GM08714 (cell line): ENCODE results near the gene REXO1.
A peak's percentile ranks its signal among the peaks of the same experiment; 100 is the strongest.

Source experiments
- H3K4me3 ChIP-seq: fragments of 200-500 bp; sonication (Bioruptor generic); 2 replicates; pipeline ENCODE4 v1.5.1; 2014; ENCODE audit warnings: mild to moderate bottlenecking, low read length, inconsistent platforms
- ZNF274 ChIP-seq: IDR thresholded peaks from 2 replicates; pipeline ENCODE4 v1.6.1; 2012; ENCODE audit warnings: mild to moderate bottlenecking, low read depth, low read length

The REXO1 gene

DNA sequence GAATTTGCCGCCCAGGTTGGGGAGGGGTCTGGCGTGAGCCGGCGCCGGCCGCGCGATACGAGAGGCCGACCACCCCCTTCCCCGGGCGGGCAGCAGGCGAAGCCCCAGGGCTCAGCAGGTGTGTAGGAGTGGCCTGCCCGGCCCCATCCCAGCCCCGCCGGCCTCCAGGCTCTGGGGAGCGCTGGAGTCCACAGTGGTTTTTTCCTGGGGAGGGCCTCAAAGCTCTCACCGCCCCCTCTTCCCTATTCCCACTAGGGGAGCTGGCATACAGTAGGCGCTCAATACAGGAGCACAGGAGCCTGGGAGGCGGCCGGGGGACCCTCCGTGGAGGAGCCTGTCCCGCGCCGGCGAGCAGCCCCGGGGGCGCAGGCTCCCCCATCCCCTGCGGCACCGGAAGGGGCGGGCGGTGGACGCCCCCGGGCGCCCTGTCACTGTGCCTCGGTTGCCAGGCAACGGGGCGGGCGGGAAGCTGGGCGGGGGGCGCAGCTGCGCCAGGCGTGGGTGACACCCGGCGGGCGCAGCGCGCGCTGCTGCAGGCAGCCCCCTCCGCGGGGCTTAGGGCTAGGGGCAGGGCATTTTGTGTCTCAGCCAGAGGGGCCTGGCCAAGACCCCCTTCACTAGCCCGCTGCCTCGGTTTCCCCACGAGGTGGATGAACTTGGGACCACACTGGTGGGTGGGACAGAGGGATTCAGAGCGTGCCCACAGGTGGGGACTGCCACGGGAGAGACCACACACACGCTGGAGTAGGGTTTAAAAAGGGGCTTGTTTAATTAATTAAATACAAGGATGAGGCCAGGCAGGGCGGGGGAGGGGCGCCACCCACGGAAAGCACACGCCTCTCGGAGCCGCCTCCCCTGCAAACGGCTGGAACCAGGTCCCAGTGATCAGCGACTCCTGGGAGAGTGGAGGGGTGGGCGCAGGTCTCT is 3.6 kb upstream of the REXO1 start:
- H3K4me3 ChIP-seq = no peak overlapping the region

DNA sequence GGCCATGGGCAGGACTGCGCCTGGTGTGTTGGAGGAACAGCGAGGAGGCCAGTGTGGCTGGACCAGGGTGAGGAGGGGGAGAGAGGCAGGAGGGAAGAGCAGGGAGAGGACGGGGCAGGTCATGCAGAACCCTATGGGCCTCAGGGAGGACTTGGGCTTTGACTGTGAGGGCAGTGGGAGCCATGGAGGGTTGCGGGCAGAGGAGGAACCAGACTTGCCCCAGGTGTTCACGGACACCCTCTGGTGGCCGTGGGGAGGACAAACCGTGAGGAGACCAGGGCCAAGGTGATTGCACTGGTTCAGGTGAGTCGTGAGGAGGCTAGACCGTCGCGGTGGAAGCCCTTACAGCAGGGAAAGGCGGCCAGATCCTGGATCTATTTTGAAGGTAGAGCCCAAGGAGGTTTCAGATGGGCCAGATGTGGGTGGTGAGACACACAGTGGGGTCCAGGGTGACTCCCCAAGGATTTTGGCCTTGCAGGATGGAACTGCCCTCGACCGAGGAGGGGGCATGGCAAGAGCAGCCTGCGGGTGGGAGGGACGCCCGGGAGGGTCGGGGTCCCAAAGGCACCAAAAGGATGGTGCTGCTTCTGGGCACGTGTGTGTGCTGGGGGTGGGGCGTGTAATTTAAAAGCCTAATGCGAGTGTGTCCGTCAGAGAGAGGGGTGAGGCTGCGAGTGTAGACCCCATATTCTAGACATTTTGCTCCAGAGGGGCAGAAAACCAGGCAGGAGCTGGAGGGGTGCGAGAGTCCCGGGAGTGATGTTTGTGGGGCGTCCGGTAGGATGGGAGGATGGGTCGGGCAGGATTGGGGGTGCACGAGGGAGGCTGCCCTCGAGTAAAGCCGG is 2.7 kb upstream of the REXO1 start:
- H3K4me3 ChIP-seq = no peak overlapping the region
- TF ChIP-seq ZNF274 = no peak

More for the DNA sequence above, 3.6 kb upstream of the REXO1 start:
- TF ChIP-seq ZNF274 = no peak

- no peak overlapping the region for H3K4me3 ChIP-seq
- no peak for TF ChIP-seq ZNF274
Measured at GRCh38 chr19:1849886-1850398, 1.7 kb upstream of the REXO1 start.

DNA sequence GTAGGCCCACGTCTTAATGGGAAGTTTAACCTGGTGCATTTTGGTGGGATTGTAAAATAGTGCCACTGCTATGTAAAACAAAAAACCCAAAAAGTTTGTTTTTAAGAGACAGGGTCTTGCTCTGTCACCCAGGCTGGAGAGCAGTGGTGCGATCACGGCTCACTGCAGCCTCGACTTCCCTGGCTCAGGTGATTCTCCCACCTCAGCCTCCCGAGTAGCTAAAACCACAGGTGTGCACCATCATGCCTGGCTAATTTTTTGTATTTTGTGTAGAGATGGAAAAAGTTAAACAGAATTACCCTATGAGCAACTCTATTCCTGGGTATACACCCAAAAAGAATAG is 820 bp upstream of the REXO1 start:
- TF ChIP-seq ZNF274 = no peak
- H3K4me3 ChIP-seq = no peak overlapping the region

- H3K4me3 ChIP-seq = peak overlapping the region; percentile 85
- TF ChIP-seq ZNF274 = no peak
Measured at GRCh38 chr19:1847684-1848398, 442 bp downstream of the REXO1 start.

DNA sequence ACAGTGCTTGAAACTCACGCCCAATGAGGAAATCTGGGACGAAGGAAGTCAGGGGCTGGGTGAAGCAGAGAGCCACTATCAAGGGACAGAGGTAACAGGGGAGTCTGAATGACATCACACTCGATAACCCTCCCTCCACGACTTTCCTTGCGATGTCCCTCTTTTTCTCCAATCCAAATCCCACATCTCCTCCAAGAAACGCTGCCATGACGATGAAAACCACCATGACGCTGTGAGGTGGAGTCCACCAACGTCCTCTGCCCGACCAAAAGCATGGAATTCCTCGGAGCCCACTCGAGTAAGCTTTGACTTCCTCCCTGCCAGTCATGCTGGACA is 967 bp downstream of the REXO1 start:
- TF ChIP-seq ZNF274 = no peak
- H3K4me3 ChIP-seq = peak overlapping the region; percentile 85

DNA sequence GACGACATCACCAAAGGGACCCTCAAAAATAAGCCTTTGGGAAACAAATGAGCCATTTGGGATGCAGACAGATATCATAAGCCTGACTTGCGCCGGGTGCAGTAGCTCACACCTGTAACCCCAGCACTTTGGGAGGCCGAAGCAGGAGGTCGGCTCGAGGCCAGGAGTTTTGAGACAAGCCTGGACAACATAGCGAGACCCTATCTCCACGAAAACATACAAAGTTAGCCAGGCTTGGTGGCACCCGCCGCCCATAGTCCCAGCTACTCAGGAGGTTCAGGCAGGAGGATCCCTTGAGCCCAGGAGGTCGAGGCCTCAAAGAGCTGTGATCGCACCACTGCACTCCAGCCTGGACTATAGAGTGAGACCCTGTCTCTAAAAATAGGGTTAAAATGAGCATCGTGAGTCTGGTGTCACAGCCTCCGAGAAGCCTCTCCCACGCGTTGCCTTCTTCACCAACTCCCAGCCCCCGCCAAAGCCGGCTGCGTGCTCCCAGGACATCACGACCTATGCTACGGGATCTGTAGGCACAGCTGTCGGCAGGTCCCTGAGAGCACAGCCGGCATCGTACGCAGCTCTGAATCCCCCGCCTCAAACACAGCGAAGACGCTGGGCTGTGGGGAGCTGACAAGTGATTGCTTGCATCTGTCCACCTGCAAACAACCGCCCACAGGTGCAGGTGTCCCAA is 1.6 kb downstream of the REXO1 start:
- TF ChIP-seq ZNF274 = no peak
- H3K4me3 ChIP-seq = peak overlapping the region; percentile 85; the same call in 1 of the 2 replicates

DNA sequence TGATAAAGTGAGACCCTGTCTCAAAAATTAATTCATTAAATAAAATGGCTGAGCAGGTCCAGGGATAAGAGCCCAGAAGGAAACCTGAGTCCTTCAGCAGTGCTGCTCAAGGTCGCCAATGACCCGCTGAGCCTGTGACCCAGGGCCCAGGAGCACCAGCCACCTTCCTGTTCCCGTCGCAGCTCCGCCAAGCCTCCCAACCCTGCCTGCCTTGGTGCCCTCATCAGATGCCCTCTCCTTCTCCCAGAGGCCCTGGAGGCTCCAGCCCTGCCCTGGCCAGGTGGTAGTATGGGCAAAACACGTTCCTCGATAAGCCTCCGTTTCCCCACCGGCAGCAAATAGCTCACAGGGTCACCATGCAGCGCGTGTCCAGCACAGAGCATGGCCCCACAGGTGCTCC is 2.6 kb downstream of the REXO1 start:
- TF ChIP-seq ZNF274 = no peak
- no peak overlapping the region for H3K4me3 ChIP-seq

DNA sequence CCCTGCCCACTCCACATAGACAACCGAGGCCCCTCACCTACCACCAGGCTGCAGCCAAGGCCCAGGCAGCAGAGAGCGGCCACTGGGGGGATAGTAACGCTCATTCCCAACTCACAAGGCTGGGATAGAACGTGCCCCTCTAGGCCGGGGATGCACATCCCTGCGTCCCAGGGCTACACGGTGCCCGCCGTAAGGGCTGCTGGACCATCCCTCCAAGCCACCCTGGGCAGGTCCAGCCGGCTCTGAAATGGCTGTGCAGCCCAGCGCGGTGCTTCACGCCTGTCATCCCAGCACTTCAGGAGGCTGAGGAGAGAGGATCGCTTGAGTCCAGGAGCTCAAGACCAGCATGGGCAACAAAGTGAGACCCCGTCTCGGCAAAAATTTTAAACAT is 3.2 kb downstream of the REXO1 start:
- no peak for TF ChIP-seq ZNF274

DNA sequence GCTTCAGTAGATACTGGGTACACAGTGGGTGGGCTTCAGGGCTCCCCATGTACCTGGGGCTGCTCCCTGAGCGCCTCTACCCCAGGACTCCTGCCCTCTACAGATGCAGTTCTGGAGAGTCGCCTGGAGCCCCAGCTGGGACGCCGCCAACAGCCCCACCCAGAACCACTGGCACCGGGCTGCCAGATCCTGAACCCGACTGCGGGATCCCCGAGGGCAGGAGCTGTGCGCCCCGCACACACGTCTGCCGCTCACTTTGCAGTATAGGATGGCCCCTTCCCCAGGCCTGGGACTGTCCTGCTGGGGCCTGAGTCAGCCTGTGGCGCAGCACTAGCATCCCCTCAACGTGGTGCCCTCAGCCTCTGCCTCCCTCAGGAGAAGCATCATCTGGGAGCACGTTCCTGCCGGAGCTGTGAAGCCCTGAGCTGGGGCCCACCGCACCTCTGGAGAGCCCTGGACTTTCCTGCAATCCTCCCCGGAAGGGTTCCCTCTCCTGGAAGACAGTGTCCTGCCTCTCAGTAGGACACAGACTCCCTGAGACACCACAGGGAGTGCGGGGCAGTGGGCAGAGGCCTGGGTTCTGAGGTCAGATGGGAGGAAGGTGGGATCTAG is 3.7 kb downstream of the REXO1 start:
- TF ChIP-seq ZNF274 = no peak

More for the DNA sequence above, 3.2 kb downstream of the REXO1 start:
- no peak overlapping the region for H3K4me3 ChIP-seq

GRCh38 chr19:1843646-1844394 is 4.5 kb downstream of the REXO1 start:
- no peak overlapping the region for H3K4me3 ChIP-seq
- no peak for TF ChIP-seq ZNF274

More for the DNA sequence above, 3.7 kb downstream of the REXO1 start:
- no peak overlapping the region for H3K4me3 ChIP-seq

DNA sequence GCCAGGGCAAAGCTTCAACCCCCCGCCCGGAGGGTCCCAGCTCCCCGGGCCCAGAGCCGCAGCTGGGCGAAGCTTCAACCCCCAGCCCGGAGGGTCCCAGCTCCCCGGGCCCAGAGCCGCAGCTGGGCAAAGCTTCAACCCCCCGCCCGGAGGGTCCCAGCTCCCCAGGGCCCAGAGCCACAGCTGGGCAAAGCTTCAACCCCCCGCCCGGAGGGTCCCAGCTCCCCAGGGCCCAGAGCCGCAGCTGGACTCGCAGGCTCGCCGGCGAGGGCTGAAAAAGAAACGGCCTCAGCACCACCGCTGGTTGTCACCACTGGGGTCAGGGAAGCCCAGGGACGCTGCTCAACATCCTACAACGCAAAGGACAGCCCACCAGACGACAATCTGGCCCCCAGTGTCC is 5.2 kb downstream of the REXO1 start:
- no peak overlapping the region for H3K4me3 ChIP-seq
- no peak for TF ChIP-seq ZNF274

DNA sequence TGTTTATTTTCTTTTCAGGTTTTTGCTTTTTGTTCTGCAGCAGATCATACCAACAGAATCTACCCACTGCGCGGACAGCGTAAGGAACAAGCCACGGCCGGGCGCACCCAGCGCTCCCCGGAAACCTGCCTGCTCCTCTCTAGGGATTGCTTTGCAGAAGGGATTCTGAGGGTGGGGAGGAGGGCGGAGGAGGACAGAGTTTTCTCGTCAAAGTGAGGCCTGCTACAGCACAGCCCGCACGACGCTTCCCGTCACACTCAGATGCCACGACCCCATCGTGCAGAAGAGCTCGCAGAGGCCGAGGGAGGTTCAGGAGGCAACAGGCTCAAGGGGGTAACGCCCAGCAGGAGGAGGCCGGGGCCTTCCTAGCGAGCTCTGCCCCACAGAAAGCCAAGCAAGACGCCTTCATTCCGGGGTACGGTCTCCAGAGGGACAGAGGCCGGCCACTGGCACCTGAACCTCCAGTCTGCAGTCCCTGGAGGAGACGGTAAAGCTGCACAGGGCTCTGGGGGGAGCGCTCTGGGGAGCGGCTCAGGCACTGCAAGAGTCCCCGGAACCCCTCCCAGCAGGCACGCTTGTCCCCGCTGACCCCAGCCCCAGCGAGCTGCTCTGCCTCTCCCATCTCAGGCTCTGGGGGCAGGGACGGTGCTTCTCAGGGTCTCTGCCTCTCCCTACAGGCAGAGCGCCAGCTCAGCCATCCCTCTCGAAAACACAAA is 6.9 kb downstream of the REXO1 start:
- no peak overlapping the region for H3K4me3 ChIP-seq
- TF ChIP-seq ZNF274 = no peak
